ENCODE measurements around the gene ADAM12.
"Not testable (repeated sequence)": the region's sequence is repeated elsewhere in the genome, so short reads cannot be mapped to it uniquely, and the experiment has no call there.

ADAM12 gene

DNA sequence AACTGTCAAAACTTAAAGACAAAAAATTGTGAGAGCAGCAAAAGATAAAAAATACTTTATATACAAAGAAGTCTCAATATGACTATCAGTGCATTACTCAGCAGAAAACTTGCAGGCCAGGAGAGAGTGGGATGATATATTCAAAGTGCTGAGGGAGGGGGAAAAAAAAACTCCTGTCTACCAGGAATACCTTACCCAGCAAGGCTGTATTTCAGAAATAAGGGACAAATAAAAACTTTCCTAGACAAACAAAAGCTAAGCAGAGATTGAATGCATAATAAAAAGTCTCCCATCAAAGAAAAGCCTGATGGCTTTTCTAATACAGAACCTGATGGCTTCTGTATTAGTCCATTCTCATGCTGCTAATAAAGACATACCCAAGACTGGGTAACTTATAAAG is 31.1 kb downstream of the ADAM12 start:
- DNase-seq (ENCODE audit: low read depth): no peak
- TF ChIP-seq, protein P1, sequence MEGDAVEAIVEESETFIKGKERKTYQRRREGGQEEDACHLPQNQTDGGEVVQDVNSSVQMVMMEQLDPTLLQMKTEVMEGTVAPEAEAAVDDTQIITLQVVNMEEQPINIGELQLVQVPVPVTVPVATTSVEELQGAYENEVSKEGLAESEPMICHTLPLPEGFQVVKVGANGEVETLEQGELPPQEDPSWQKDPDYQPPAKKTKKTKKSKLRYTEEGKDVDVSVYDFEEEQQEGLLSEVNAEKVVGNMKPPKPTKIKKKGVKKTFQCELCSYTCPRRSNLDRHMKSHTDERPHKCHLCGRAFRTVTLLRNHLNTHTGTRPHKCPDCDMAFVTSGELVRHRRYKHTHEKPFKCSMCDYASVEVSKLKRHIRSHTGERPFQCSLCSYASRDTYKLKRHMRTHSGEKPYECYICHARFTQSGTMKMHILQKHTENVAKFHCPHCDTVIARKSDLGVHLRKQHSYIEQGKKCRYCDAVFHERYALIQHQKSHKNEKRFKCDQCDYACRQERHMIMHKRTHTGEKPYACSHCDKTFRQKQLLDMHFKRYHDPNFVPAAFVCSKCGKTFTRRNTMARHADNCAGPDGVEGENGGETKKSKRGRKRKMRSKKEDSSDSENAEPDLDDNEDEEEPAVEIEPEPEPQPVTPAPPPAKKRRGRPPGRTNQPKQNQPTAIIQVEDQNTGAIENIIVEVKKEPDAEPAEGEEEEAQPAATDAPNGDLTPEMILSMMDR (IDR thresholded peaks at IDR 0.05; ENCODE audit: control insufficient read depth, extremely low read depth, insufficient read depth): no peak
- no peak overlapping the region for H3K4me3 ChIP-seq (ENCODE audit: low read depth, low read length)

- TF ChIP-seq, protein P1 (IDR thresholded peaks at IDR 0.05; ENCODE audit: control insufficient read depth, extremely low read depth, insufficient read depth): no peak
- no peak overlapping the region for H3K4me3 ChIP-seq (ENCODE audit: low read depth, low read length)
- DNase-seq (ENCODE audit: low read depth): no peak
These were observed 34.6 kb downstream of the ADAM12 start for GRCh38 chr10:126353666-126354065.

DNA sequence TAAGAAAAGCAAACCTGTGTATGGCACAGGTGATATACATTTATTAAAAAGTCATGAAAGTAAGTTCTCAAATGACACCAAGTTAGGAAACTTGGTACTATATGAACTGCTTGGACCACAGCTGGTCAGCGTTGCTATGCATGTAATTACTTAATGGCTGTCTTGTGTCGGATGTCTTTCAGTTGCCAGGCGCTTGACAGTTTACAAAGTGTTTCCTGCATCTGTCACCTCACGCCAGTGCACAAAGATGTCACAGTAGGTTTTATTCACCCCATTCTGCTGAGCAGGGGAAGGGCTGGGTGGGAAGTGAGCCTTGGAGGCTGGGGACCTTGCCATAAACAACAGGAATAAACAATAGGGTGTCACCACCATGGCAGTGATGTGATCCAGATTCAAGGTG is 35.8 kb downstream of the ADAM12 start:
- H3K4me3 ChIP-seq (ENCODE audit: low read depth, low read length): no peak overlapping the region
- TF ChIP-seq, protein P1 (IDR thresholded peaks at IDR 0.05; ENCODE audit: control insufficient read depth, extremely low read depth, insufficient read depth): no peak
- DNase-seq (ENCODE audit: low read depth): no peak

- DNase-seq (ENCODE audit: low read depth): no peak
- no peak overlapping the region for H3K4me3 ChIP-seq (ENCODE audit: low read depth, low read length)
- TF ChIP-seq, protein P1 (IDR thresholded peaks at IDR 0.05; ENCODE audit: control insufficient read depth, extremely low read depth, insufficient read depth): no peak
These were observed 37.3 kb downstream of the ADAM12 start for GRCh38 chr10:126351021-126351420.

GRCh38 chr10:126350216-126350992 is 37.9 kb downstream of the ADAM12 start:
- no peak for DNase-seq (ENCODE audit: low read depth)
- TF ChIP-seq, protein P1 (IDR thresholded peaks at IDR 0.05; ENCODE audit: control insufficient read depth, extremely low read depth, insufficient read depth): no peak
- H3K4me3 ChIP-seq (ENCODE audit: low read depth, low read length): no peak overlapping the region

GRCh38 chr10:126349676-126350075 is 38.6 kb downstream of the ADAM12 start:
- no peak overlapping the region for H3K4me3 ChIP-seq (ENCODE audit: low read depth, low read length)
- DNase-seq (ENCODE audit: low read depth): no peak
- TF ChIP-seq, protein P1 (IDR thresholded peaks at IDR 0.05; ENCODE audit: control insufficient read depth, extremely low read depth, insufficient read depth): no peak

GRCh38 chr10:126349101-126349500 is 39.2 kb downstream of the ADAM12 start:
- H3K4me3 ChIP-seq (ENCODE audit: low read depth, low read length): no peak overlapping the region
- DNase-seq (ENCODE audit: low read depth): no peak
- TF ChIP-seq, protein P1 (IDR thresholded peaks at IDR 0.05; ENCODE audit: control insufficient read depth, extremely low read depth, insufficient read depth): no peak

DNA sequence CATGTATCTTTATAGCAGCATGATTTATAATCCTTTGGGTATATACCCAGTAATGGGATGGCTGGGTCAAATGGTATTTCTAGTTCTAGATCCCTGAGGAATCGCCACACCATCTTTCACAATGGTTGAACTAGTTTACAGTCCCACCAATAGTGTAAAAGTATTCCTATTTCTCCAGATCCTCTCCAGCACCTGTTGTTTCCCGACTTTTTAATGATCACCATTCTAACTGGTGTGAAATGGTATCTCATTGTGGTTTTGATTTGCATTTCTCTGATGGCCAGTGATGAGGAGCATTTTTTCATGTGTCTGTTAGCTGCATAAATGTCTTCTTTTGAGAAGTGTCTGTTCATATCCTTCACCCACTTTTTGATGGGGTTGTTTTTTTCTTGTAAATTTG is 44.8 kb downstream of the ADAM12 start:
- DNase-seq (ENCODE audit: low read depth); H3K4me3 ChIP-seq (ENCODE audit: low read depth, low read length): not testable (repeated sequence)

All from LNCaP clone FGC (cell line).